ENCODE measurements around the gene PPP4R4.
"Not testable (repeated sequence)": the region's sequence is repeated elsewhere in the genome, so short reads cannot be mapped to it uniquely, and the experiment has no call there.

The PPP4R4 gene

DNA sequence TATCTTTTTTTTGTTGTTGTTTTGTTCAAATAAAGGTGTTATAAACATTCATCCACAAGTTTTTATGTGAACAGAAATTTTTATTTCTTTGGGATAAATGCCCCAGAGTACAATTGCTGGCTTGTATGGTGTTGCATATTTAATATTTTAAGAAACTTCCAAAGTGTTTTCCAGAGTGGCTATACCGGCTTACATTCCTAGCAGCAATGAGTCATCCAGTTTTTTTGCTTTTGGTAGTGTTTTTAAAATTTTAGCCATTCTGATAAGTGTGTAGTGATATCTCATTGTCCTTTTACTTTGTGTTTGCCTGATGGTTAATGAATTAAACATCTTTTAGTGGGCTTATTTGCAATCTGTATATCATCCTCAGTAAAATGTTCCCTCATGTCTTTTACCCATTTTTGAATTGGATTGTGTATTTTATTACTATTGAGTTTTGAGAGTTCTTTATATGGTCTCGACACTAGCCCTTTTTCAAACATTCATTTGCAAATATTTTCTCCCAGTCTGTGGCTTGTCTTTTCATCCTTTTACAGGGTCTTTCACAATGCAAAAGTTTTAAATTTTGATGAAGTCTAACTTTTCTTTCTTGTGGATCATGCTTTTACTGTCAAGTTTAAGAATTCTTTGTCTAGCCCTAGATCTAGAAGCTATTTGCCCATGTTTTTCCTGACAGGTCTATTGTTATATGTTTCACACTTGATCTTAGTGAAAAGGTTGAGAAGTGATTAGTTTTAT lies 29.5 kb downstream of the PPP4R4 start:
- H3K27ac ChIP-seq = no peak overlapping the region
- TF ChIP-seq CTCF (IDR thresholded peaks at IDR 0.05) = no peak
- H3K27me3 ChIP-seq = peaks cover 20% of the 10 kb centered on the region
- no peaks in the 10 kb centered on the region for H3K9me3 ChIP-seq
- H3K36me3 ChIP-seq = no peaks in the 10 kb centered on the region
- H3K4me3 ChIP-seq (ENCODE audit: low read depth in 1 of 2, low read length in 1 of 2) = no peak overlapping the region
- no peaks in the 10 kb centered on the region for H3K4me1 ChIP-seq (ENCODE audit: control insufficient read depth in 1 of 2, insufficient read depth in 1 of 2, low read depth in 1 of 2, low read length in 1 of 2)

- Histone ChIP-seq H3K27me3 (no peaks in the 10 kb centered on the region), H3K4me1 (ENCODE audit: control insufficient read depth in 1 of 2, insufficient read depth in 1 of 2, low read depth in 1 of 2, low read length in 1 of 2) (peaks cover 0 to 11% of the 10 kb centered on the region in 2 experiments), H3K4me3 (ENCODE audit: low read depth in 1 of 2, low read length in 1 of 2) (no peak overlapping the region), H3K27ac (no peak overlapping the region), H3K9me3 (no peaks in the 10 kb centered on the region), H3K36me3 (no peaks in the 10 kb centered on the region)
- no peak for TF ChIP-seq CTCF (IDR thresholded peaks at IDR 0.05)
Measured at GRCh38 chr14:94213021-94213420, 38.9 kb downstream of the PPP4R4 start.

GRCh38 chr14:94213741-94214140 lies 39.6 kb downstream of the PPP4R4 start:
- no peak overlapping the region for H3K27ac ChIP-seq

GRCh38 chr14:94217116-94217515 lies 43.0 kb downstream of the PPP4R4 start:
- Histone ChIP-seq H3K9me3 (no peaks in the 10 kb centered on the region), H3K36me3 (no peaks in the 10 kb centered on the region), H3K27ac (no peak overlapping the region), H3K4me1 (ENCODE audit: control insufficient read depth in 1 of 2, insufficient read depth in 1 of 2, low read depth in 1 of 2, low read length in 1 of 2) (peaks cover 0 to 11% of the 10 kb centered on the region in 2 experiments), H3K27me3 (no peaks in the 10 kb centered on the region), H3K4me3 (ENCODE audit: low read depth in 1 of 2, low read length in 1 of 2) (no peak overlapping the region)
- no peak for TF ChIP-seq CTCF (IDR thresholded peaks at IDR 0.05)

More at GRCh38 chr14:94213741-94214140, 39.6 kb downstream of the PPP4R4 start:
- no peak overlapping the region for H3K4me3 ChIP-seq (ENCODE audit: low read depth in 1 of 2, low read length in 1 of 2)
- no peaks in the 10 kb centered on the region for H3K9me3 ChIP-seq
- H3K27me3 ChIP-seq = no peaks in the 10 kb centered on the region
- no peak for TF ChIP-seq CTCF (IDR thresholded peaks at IDR 0.05)
- peaks cover 0 to 11% of the 10 kb centered on the region in 2 experiments for H3K4me1 ChIP-seq (ENCODE audit: control insufficient read depth in 1 of 2, insufficient read depth in 1 of 2, low read depth in 1 of 2, low read length in 1 of 2)
- H3K36me3 ChIP-seq = no peaks in the 10 kb centered on the region

- not testable (repeated sequence) for H3K27ac ChIP-seq; H3K36me3 ChIP-seq; H3K4me3 ChIP-seq (ENCODE audit: low read depth in 1 of 2, low read length in 1 of 2); H3K9me3 ChIP-seq; H3K4me1 ChIP-seq (ENCODE audit: control insufficient read depth in 1 of 2, insufficient read depth in 1 of 2, low read depth in 1 of 2, low read length in 1 of 2); H3K27me3 ChIP-seq
Measured at GRCh38 chr14:94218198-94218886, 44.2 kb downstream of the PPP4R4 start.

DNA sequence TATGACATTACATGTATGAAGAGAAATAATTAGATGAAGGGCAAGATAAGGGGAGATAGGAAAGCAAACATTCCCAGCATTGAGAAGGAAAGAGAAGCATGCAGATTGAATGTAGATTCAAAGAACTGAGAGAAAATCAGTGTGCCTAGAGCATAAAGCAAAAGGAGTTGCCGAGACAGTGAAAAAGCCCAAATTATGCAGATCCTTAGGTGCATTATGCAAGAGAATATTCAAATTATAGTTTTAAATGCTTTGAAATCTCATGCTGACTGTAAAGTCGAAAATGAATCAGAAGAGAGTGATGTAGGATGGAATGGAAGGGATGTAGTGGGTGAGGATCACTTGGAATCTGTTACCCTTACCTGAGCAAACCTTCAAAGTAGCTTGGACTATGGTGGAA lies 49.9 kb downstream of the PPP4R4 start:
- Histone ChIP-seq H3K36me3 (no peaks in the 10 kb centered on the region), H3K27ac (no peak overlapping the region), H3K9me3 (no peaks in the 10 kb centered on the region), H3K4me1 (ENCODE audit: control insufficient read depth in 1 of 2, insufficient read depth in 1 of 2, low read depth in 1 of 2, low read length in 1 of 2) (no peaks in the 10 kb centered on the region), H3K4me3 (ENCODE audit: low read depth in 1 of 2, low read length in 1 of 2) (no peak overlapping the region), H3K27me3 (peaks cover 4% of the 10 kb centered on the region)
- TF ChIP-seq CTCF (IDR thresholded peaks at IDR 0.05) = no peak
